Mesenchymal stem cell (in vitro differentiated cells and primary cell): ENCODE data around the gene VAV2.

Source experiments
- DNase-seq: peaks from one replicate; pipeline ENCODE4 v3.0.0-alpha.2; 2013
- H2AFZ ChIP-seq: one replicate; pipeline ENCODE4 v1.6.1; 2013; ENCODE audit warnings: low read depth, mild to moderate bottlenecking, control low read depth, inconsistent platforms, low read length, moderate library complexity
- H2AK5ac ChIP-seq: 2 replicates; pipeline ENCODE4 v1.6.1; 2013; ENCODE audit warnings: low read length, moderate library complexity, mild to moderate bottlenecking, inconsistent platforms; ENCODE audit not compliant: severe bottlenecking
- H2BK120ac ChIP-seq: one replicate; pipeline ENCODE4 v1.6.1; 2013; ENCODE audit warnings: low read depth, mild to moderate bottlenecking, inconsistent platforms, low read length, moderate library complexity
- H2BK12ac ChIP-seq, 2 experiments: one replicate each; pipeline ENCODE4 v1.6.1; 2013; ENCODE audit warnings: inconsistent platforms in 2 of 2, low read length in 2 of 2, mild to moderate bottlenecking in 2 of 2, moderate library complexity in 2 of 2, control low read depth in 1 of 2
- H2BK15ac ChIP-seq: one replicate; pipeline ENCODE4 v1.6.1; 2013; ENCODE audit warnings: mild to moderate bottlenecking, low read depth, inconsistent platforms; ENCODE audit not compliant: poor library complexity, severe bottlenecking
- H2BK5ac ChIP-seq: 2 replicates; pipeline ENCODE4 v1.6.1; 2013; ENCODE audit warnings: low read depth, mild to moderate bottlenecking, low read length, control low read depth, inconsistent platforms; ENCODE audit not compliant: poor library complexity, severe bottlenecking
- H3K14ac ChIP-seq, 2 experiments: one replicate each; pipeline ENCODE4 v1.6.1; 2013; ENCODE audit warnings: inconsistent platforms in 2 of 2, low read length in 2 of 2, control low read depth in 1 of 2, mild to moderate bottlenecking in 1 of 2, moderate library complexity in 1 of 2
- H3K18ac ChIP-seq, 2 experiments: one replicate each; pipeline ENCODE4 v1.6.1; 2013; ENCODE audit warnings: inconsistent platforms in 2 of 2, low read length in 2 of 2, control low read depth in 1 of 2, low read depth in 1 of 2, mild to moderate bottlenecking in 1 of 2
- H3K23ac ChIP-seq, 2 experiments: one replicate each; pipeline ENCODE4 v1.6.1; 2013; ENCODE audit warnings: inconsistent platforms in 2 of 2, low read length in 2 of 2, mild to moderate bottlenecking in 2 of 2, moderate library complexity in 2 of 2, control low read depth in 1 of 2
- H3K27ac ChIP-seq: 2 replicates; pipeline ENCODE4 v1.5.1; 2013; ENCODE audit warnings: mild to moderate bottlenecking, moderate library complexity, low read length, control low read depth, inconsistent platforms; ENCODE audit not compliant: poor library complexity, severe bottlenecking
- H3K27me3 ChIP-seq, 2 experiments: 2 replicates each; pipeline versions ENCODE4 v1.6.1 to v1.7.0; 2013; ENCODE audit warnings: low read length in 2 of 2, mild to moderate bottlenecking in 2 of 2, moderate library complexity in 2 of 2, control low read depth in 1 of 2, inconsistent platforms in 1 of 2; ENCODE audit not compliant: control insufficient read depth in 1 of 2, insufficient read depth in 1 of 2
- H3K36me3 ChIP-seq, 2 experiments: 2 replicates each; pipeline versions ENCODE4 v1.6.1 to v1.7.0; 2013; ENCODE audit warnings: low read length in 2 of 2, control low read depth in 1 of 2, inconsistent platforms in 1 of 2, low read depth in 1 of 2, mild to moderate bottlenecking in 1 of 2; ENCODE audit not compliant: insufficient read depth in 2 of 2, control insufficient read depth in 1 of 2
- H3K4ac ChIP-seq, 2 experiments: one replicate each; pipeline ENCODE4 v1.6.1; 2013; ENCODE audit warnings: inconsistent platforms in 2 of 2, low read length in 2 of 2, mild to moderate bottlenecking in 2 of 2, moderate library complexity in 2 of 2, control low read depth in 1 of 2, low read depth in 1 of 2
- H3K4me1 ChIP-seq: 2 replicates; pipeline ENCODE4 v1.6.1; 2013; ENCODE audit warnings: low read depth, low read length, control low read depth; ENCODE audit not compliant: control insufficient read depth, insufficient read depth
- H3K4me2 ChIP-seq: 2 replicates; pipeline ENCODE4 v1.6.1; 2013; ENCODE audit warnings: low read length, mild to moderate bottlenecking, inconsistent platforms; ENCODE audit not compliant: poor library complexity, severe bottlenecking
- H3K4me3 ChIP-seq, 2 experiments: 2 replicates each; pipeline versions ENCODE4 v1.5.1 to v1.7.0; 2013; ENCODE audit warnings: low read length in 2 of 2, mild to moderate bottlenecking in 2 of 2, control low read depth in 1 of 2, low read depth in 1 of 2; ENCODE audit not compliant: insufficient read depth in 1 of 2
- H3K79me1 ChIP-seq: replicated peaks from 2 replicates; pipeline ENCODE4 v1.6.1; 2013; ENCODE audit warnings: mild to moderate bottlenecking, control low read depth, low read length, inconsistent platforms; ENCODE audit not compliant: poor library complexity, severe bottlenecking
- H3K9ac ChIP-seq: 2 replicates; pipeline ENCODE4 v1.7.0; 2013; ENCODE audit warnings: mild to moderate bottlenecking, low read length, moderate library complexity
- H3K9me3 ChIP-seq: 2 replicates; pipeline ENCODE4 v1.7.0; 2013; ENCODE audit warnings: mild to moderate bottlenecking, low read length; ENCODE audit not compliant: control insufficient read depth
- H4K8ac ChIP-seq: one replicate; pipeline ENCODE4 v1.6.1; 2013; ENCODE audit warnings: inconsistent platforms, mild to moderate bottlenecking, low read length, moderate library complexity
- H4K91ac ChIP-seq: one replicate; pipeline ENCODE4 v1.6.1; 2013; ENCODE audit warnings: mild to moderate bottlenecking, low read length, inconsistent platforms
- WGBS: methylation state at CpG from one replicate; pipeline ENCODE4 v1.1.7; 2013; ENCODE audit warnings: mixed read lengths; 5-methylcytosine and 5-hydroxymethylcytosine counted together

Gene VAV2

DNA sequence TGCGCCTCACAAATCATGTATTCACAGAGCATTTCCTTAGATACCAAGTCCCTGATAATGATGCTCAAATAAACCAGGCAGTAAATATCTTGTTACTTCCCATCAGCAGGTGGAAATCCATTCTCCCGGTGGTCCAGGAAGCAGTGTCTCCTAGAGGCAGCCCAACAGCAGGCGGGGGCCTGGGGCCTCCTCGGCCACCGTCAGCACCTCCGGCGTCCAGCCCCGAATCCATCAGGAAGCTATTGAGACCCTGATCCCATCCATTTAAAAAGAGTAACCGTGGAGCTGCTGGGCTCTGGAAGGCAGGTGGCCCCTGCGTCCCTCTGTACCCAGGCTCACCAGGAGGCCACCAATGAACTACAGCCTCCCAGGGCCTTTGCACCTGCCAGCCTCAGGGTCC lies 54.0 kb downstream of the VAV2 start:
- H3K4ac ChIP-seq, result no peak overlapping the region
- H2BK15ac ChIP-seq, result no peak overlapping the region
- H2BK120ac ChIP-seq, result no peak overlapping the region
- H3K27ac ChIP-seq, result peak overlapping the region; percentile 72
- peaks cover 24 to 45% of the 10 kb centered on the region in 2 experiments for H3K36me3 ChIP-seq
- no peak overlapping the region for H3K4me3 ChIP-seq
- no peak overlapping the region for H3K14ac ChIP-seq
- peaks cover 66% of the 10 kb centered on the region for H3K4me1 ChIP-seq
- no peak overlapping the region for H3K18ac ChIP-seq
- H3K27me3 ChIP-seq, result no peaks in the 10 kb centered on the region
- H3K4me2 ChIP-seq, result no peak overlapping the region
- no peak overlapping the region for H3K23ac ChIP-seq
- H3K9me3 ChIP-seq, result no peaks in the 10 kb centered on the region
- H2BK5ac ChIP-seq, result no peak overlapping the region
- 97% methylated on average over 10 of the region's 10 CpGs for WGBS
- no peak overlapping the region for H2BK12ac ChIP-seq
- peaks cover 13% of the 10 kb centered on the region for H3K79me1 ChIP-seq
- no peak overlapping the region for H4K8ac ChIP-seq
- H4K91ac ChIP-seq, result no peak overlapping the region
- no peak for DNase-seq
- H2AK5ac ChIP-seq, result peak overlapping the region; percentile 18
- H2AFZ ChIP-seq, result no peak overlapping the region
- no peak overlapping the region for H3K9ac ChIP-seq

DNA sequence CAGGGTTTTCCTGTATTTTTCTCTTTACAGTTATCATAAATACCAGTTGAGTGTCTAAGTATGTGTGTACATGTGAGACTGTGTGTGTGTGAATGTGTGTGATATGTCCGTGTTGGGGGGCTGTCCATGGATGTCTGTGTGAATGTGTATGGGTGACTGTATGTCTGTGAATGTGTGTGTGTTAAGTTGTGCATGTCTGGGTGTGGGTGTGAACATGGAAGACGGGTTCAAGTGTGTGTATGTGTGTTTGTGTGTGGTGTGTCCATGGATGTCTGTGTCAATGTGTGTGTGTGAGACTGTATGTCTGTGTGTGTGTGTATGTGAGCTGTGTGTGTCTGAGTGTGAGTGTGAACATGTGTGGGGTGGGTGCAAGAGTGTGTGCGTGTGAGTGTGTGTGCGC lies 55.0 kb downstream of the VAV2 start:
- Histone ChIP-seq H2BK120ac (no peak overlapping the region), H2BK15ac (no peak overlapping the region), H3K4ac (no peak overlapping the region), H3K27ac (peak overlapping the region; percentile 72), H2BK5ac (no peak overlapping the region), H2AFZ (no peak overlapping the region), H3K36me3 (peaks cover 24 to 43% of the 10 kb centered on the region in 2 experiments), H3K9me3 (no peaks in the 10 kb centered on the region), H3K18ac (no peak overlapping the region), H2BK12ac (no peak overlapping the region), H3K27me3 (no peaks in the 10 kb centered on the region), H3K4me2 (no peak overlapping the region), H3K79me1 (peaks cover 15% of the 10 kb centered on the region), H2AK5ac (peak overlapping the region; percentile 8), H4K8ac (no peak overlapping the region), H4K91ac (no peak overlapping the region), H3K4me3 (no peak overlapping the region), H3K23ac (no peak overlapping the region), H3K4me1 (peaks cover 59% of the 10 kb centered on the region), H3K14ac (no peak overlapping the region), H3K9ac (no peak overlapping the region)
- 97% methylated on average over 2 of the region's 4 CpGs for WGBS
- no peak for DNase-seq

DNA sequence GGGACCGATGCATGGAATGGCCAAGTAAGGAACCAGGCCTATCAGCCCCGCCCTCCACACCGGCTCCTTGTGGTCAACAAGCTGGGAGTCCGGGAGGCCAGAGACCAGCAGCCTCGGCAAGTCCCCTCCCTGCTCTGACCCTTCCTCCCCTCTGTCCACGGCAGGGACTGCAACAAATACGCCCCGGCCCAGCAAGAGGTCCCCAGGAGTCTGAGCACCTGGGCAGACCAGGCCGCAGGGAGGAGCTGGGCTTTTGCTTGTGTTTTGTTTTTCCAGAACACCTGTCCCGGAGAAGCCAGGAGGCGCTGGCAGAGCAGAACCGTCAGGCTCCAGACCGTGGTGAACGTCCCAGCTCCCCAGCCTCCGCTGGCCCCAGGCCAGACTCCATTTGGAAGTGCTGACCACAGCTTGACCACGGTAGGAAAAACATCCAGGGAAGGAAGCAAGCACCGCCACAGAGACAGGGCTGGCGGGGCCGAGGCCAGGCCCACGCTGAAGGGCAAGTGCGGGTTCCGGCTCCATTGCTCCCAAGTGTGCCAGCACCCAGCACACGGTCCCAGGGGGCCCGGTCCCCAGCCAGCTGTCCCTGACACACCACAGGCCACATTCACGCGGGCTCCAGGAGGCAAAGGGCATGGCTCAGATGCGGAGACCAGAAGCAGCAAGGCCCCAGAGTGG lies 56.7 kb downstream of the VAV2 start:
- Histone ChIP-seq H2BK5ac (peak overlapping the region; percentile 61), H4K8ac (no peak overlapping the region)

DNA sequence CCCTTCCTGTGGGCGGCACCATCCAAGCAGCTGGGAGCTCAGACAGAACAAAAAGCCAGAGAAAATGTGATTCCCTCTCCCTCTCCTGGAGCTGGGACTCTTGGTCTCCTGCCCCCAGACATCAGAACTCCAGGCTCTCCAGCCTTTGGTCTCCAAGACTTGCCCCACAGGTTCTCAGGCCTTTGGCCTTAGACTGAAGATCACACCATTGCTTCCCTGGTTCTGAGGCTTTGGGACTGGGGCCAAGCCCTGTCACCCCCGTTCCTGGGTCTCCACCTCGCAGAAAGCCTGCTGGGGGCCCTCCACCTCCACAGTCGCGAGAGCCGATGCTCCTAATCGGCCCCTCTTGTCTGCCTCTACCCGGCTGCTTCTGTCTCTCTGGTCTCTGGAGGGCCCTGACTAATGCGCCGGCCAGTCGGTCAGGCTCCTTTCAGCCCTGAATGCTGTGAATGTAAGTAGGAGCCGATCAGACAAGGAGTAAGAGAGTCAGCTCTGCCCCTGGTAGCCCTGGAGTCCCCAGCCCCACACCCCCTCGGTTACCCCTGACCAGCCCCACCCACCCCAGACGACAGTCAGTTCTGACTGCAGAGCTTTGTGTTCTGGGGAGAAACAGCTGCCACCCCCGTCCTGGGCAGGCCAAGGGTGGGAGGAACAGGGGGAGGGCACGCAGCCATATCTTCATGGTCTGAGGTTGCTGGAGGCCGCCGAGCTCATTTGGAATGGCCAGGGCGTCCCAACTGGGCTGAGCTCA lies 57.5 kb downstream of the VAV2 start:
- H2BK5ac ChIP-seq, result no peak overlapping the region
- H3K79me1 ChIP-seq, result peaks cover 29% of the 10 kb centered on the region
- no peak overlapping the region for H3K4ac ChIP-seq
- peak overlapping the region; percentile 47 for H2AK5ac ChIP-seq
- no peak overlapping the region for H2BK12ac ChIP-seq
- no peak overlapping the region for H4K8ac ChIP-seq
- no peak overlapping the region for H2BK120ac ChIP-seq
- H3K9me3 ChIP-seq, result no peaks in the 10 kb centered on the region
- H3K36me3 ChIP-seq, result peaks cover 24 to 60% of the 10 kb centered on the region in 2 experiments
- H3K9ac ChIP-seq, result peak overlapping the region; percentile 57
- no peak overlapping the region for H3K23ac ChIP-seq
- no peaks in the 10 kb centered on the region for H3K27me3 ChIP-seq
- H3K14ac ChIP-seq, result no peak overlapping the region
- no peak overlapping the region for H3K18ac ChIP-seq
- H2BK15ac ChIP-seq, result no peak overlapping the region
- no peak overlapping the region for H2AFZ ChIP-seq
- peaks cover 72% of the 10 kb centered on the region for H3K4me1 ChIP-seq
- peak overlapping the region in 1 of 2 experiments; percentile 57 for H3K4me3 ChIP-seq
- peak overlapping the region; percentile 95 for H3K27ac ChIP-seq
- no peak overlapping the region for H4K91ac ChIP-seq
- 95% methylated on average over 18 of the region's 19 CpGs for WGBS
- no peak for DNase-seq
- peak overlapping the region; percentile 56 for H3K4me2 ChIP-seq

More for the DNA sequence above, 56.7 kb downstream of the VAV2 start:
- Histone ChIP-seq H3K36me3 (peaks cover 24 to 55% of the 10 kb centered on the region in 2 experiments), H2AFZ (no peak overlapping the region), H3K9ac (peak overlapping the region; percentile 44), H3K4ac (peak overlapping the region; percentile 46 to 49), H3K4me1 (peaks cover 73% of the 10 kb centered on the region), H2AK5ac (peak overlapping the region; percentile 67), H2BK12ac (peak overlapping the region in 1 of 2 experiments; percentile 47), H2BK120ac (no peak overlapping the region), H4K91ac (peak overlapping the region; percentile 3), H3K4me2 (peak overlapping the region; percentile 56), H3K79me1 (peaks cover 23% of the 10 kb centered on the region), H3K4me3 (peak overlapping the region in 1 of 2 experiments; percentile 57), H2BK15ac (peak overlapping the region; percentile 57), H3K14ac (peak overlapping the region in 1 of 2 experiments; percentile 68), H3K27ac (peak overlapping the region; percentile 95), H3K27me3 (no peaks in the 10 kb centered on the region), H3K23ac (no peak overlapping the region), H3K9me3 (no peaks in the 10 kb centered on the region), H3K18ac (peak overlapping the region; percentile 35 to 79)
- DNase-seq, result peak; percentile 82
- WGBS, result 79% methylated on average over 27 of the region's 27 CpGs
